Stimulated activated CD4-positive, alpha-beta T cell treated with anti-CD3 and anti-CD28 coated beads, Interleukin-1b, Interleukin-23, amount 100 ng/mL, for 1 hour (primary cell): Measurements from ENCODE around the gene DMPK.
"Not testable (repeated sequence)": the region's sequence is repeated elsewhere in the genome, so short reads cannot be mapped to it uniquely, and the experiment has no call there.

Experiments
- DNase-seq, 2 donors: peaks; one replicate each; pipeline ENCODE4 v3.0.0-alpha.2; 2020; ENCODE audit warnings: low read depth in 2 of 2

Gene DMPK

DNA sequence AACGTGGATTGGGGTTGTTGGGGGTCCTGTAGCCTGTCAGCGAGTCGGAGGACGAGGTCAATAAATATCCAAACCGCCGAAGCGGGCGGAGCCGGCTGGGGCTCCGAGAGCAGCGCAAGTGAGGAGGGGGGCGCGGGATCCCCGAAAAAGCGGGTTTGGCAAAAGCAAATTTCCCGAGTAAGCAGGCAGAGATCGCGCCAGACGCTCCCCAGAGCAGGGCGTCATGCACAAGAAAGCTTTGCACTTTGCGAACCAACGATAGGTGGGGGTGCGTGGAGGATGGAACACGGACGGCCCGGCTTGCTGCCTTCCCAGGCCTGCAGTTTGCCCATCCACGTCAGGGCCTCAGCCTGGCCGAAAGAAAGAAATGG is 12.5 kb downstream of the DMPK start:
- no peak for DNase-seq

DNA sequence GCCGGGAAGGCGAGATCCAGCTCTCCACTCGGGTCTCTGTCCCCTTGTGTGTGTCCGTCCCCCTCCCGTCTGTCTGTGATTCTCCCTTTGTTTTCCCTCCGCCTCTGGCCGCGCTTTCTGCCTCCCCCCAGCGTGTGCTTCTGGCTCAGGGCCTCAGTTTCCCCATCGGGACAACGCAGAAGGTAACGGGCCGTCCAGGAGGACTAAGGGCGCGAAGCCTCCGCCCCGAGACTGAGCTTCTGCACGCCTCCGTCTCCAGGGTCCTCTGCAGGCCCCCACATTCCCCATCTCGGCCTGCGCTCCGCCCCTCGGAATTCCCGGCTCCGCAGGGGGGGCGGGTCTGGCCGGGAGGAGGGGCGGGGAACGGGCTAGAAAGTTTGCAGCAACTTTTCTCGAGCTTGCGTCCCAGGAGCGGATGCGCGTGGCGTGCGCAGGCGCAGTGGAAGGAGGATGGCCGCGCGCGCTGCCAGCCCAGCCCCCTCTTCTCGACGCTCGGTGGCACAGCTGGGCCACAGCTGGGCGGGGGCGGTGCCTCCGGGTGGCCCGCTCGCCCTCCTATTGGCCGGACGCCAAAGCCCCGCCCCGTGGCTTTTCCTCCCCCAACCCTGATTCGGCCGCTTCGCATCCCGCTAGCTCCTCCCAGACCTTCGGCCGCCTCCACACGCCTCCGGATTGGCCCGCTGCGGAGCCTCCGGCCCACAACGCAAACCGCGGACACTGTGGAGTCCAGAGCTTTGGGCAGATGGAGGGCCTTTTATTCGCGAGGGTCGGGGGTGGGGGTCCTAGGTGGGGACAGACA is 13.1 kb downstream of the DMPK start, which contains the start of gene SIX5:
Gene SIX5, minus strand, starts transcription at position 269 of the 799 bp plus-strand sequence. CDS start 408 bp downstream, outside the sequence.
- peak; percentile 84 to 87 for DNase-seq

DNA sequence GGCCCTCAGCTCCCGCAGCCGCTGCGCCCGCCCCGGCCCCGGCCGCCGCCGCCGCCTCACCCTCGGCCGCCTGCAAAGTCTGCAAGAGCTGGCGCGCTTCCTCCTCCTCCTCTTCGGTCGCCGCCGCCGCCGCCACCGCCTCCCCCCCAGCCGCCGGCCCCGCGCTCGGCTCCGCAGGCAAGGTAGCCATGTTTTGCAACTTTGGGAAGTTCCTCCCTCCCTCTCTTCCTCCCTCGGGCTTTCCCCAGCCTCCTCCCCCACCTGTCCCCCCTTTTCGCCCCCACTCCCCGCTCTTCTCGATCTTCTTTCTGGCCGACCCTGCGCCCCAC is 13.7 kb downstream of the DMPK start:
- DNase-seq = no peak

DNA sequence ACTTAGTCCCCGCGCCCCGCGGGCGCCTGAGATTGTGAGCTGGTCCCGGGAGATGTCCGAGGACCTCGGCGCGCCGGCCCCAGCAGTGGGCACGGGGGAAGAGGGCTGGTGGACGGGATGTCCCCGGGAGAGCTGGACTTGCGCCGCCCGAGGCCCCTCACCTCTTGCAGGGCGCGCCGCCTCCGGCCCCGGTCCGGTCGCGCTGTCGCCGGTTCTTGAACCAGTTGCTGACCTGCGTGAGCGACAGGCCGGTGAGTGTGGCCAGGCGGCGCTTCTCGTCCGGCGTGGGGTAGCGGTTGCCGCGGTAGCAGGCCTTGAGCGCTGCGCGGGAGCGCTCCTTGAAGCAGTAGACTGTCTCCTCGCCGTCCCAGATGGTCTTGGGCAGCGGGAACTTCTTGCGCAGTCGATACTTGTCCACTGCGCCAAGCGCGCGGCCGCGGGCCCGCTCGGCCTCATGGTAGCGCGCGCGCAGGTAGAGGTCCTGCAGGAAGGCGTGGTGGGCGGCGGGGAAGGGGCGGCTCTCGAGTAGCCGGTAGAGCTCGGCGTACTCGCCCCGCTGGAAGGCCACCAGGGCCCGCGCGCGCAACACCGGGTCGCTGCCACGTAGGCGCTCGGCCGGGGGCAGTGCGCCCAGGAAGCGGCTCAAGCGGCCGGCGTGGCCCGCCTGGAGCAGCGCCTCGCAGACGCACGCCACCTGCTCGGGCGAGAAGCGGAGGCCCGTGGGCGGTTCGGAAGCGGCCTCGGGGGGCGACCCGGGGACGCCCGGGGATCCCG is 14.2 kb downstream of the DMPK start:
- no peak for DNase-seq

DNA sequence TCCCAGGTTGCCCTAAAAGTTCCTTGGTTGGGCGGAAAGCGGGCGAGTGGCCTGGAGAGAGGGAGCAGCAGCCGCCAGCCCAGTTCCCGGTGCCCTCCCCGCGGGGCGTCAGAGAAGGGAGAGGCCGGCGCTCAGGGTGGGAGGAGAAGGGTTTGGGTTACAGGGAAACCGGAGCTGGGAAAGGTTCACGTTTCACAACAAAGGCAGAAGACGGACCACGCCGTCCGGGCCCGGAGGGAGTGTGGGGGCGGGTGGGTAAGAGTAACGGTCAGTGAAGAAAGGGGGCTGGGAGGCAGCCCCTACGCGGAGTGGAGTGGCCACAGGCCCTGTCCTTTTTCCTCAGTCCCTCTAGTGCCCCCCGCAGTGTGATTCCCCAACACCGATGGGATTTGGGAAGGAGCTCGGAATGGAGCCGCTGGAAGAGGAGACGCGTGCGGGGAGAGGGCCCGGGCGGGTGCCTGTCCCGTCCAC is 14.8 kb downstream of the DMPK start:
- DNase-seq = no peak

DNA sequence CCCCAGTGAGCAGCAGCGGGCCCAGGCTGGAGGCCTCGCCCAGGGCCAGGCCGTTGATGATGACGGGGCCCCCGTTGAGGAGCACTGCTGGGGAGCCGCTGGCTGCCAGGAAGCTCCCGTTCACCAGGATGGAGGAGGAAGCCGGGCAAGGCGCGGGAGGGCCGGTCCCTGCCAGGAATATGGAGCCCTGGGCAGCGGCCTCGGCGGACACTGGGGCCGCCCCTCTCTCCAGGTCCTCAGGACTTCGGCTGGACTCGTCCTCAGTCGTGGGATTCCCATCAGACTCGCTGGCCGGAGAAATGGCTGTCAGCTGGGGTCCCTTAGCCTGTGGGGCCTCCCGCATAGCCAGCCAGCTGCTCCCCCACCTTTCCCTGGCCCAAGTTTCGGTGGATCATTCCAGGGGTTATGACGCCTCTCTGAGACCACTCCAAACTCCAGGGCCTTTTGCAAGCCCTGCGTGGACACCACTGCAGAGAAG is 15.4 kb downstream of the DMPK start:
- no peak for DNase-seq

DNA sequence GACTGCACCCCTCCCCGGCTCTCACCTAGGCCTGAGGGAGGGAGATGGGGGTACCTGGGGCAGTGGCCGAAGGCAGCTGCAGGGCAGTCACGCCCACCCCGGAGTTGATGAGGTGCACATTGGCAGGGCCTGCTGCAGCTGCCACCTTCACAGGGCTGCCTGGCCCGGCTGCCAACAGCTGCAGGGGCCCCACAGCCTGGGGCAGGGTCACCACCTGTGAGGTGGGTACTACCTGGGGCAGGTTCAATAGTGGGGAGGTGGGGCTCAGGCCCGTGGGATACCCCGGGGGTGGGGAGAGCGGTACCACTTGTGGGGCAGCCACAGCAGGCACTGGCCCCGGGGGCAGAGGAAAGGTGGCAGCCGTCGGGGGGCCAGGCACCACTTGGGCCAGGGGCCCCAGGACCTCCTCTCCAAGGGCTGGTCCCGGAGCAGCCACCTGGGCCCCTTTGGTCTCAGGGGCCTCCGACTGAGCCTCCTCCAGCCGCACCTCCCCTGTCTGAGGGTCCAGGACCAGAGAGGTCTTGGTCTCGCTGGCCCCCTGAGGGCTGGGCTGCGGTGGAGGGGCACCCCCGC is 15.9 kb downstream of the DMPK start:
- no peak for DNase-seq

DNA sequence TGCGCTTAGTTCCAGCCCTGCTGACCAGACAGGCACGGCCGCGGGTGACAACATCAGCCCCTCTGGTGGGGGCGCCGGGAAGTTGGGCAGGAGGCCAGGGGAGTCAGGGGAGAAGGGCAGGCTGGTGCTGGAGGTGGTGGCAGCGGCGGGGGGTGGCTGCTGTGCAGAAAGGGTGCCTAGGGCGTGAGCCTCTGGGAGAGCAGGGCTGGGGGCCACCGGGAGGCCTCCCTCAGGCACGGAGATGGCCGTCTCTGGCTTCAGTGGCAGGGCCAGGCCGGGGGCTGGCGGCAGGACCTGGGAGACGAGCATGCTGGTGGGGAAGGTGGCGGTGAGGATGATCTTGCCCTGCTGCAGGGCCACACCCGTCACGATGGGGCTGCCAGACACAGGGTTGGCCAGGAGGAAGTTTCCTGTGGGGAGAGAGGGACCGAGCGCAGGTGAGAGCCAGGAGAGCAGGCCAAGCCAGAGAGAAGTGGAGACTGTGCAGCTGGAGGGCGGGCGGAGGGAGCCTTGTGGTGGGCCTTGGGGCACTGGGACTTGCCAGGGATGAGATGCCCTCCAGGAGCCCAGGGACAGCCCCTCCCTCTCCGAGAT is 16.5 kb downstream of the DMPK start:
- no peak for DNase-seq

DNA sequence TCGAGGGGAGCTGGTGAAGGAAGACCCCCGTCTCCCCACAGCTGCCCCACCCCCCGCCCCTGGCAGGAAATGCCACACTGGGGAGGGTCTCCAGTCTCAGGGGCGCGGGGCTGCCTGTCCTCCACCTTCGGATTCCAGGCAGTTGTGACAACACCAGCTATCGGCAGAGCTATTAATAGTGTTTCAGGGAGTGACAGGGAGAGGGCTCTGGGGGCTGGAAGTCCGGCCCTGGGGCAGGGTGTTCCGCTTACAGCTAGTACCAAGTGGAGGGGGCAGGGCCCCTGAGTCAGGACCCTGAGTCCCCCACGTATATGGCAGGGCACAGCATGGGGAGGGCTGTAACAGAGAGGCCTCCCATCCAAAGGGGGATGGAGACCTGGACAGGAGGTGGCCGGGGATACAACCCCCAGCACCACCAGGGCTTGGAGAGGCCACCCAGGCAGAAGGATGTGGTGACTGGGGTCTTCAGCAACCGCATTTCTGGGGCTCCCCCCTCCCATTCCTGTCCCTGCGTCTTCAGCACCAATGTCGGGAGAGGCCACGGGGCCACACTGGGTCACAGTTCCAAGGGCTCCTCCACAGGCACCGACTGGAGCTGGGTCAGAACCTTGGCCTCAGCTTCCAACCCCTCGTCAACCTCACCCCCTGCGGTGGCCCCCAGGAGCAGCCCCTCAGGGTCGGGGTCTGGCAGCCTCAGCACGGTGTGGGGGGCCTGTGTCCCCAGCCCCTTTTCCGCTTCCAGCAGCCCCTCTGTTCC is 17.2 kb downstream of the DMPK start:
- DNase-seq = no peak

DNA sequence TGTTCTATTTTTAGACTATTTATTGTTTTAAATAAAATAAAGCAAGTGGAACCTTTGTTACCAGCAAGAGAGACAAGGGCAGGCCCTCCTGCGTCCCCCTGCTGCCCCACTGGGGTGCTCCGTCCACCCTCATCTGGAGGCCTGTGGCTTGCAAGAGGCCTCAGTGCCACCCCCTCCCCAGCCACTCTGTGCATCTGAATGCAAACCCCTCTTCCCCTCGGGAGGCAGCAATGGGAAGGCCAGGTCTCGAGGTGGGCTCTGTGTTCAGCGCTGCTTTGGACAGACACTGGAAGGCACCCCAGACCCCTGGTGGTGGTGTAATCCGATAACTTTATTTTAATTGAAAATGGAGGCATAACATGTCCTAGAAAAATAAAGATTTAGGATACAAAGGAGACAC is 17.8 kb downstream of the DMPK start:
- DNase-seq = no peak

DNA sequence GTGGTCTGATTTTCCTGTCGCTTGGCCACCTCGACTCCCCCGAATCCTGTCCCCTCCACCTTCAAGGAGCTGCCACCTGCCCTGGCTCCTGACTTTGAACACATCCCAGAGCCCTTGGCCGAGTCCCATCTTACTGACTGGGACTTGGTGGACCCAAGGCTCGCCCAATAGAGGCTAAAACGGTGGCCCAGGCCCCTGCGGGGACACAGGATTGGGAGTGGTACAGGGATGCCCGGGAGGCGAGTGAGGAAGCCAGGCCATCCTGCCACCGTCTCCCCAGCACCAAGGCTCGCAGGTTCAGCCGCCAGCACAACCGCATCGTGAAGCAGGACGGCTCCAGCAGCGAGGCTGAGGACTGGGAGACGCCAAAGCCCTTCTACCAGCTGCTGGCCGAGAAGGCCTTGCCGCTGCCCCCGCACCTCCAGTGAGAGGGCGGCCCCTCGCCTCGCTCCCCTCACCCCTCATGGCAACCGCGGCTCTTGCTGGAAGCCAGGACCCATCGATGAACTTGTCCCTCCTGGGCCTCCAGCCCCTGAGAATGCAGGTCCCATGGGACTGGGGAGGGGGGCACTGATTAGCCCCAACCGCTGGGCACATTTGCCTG is 18.5 kb downstream of the DMPK start:
- DNase-seq = no peak

DNA sequence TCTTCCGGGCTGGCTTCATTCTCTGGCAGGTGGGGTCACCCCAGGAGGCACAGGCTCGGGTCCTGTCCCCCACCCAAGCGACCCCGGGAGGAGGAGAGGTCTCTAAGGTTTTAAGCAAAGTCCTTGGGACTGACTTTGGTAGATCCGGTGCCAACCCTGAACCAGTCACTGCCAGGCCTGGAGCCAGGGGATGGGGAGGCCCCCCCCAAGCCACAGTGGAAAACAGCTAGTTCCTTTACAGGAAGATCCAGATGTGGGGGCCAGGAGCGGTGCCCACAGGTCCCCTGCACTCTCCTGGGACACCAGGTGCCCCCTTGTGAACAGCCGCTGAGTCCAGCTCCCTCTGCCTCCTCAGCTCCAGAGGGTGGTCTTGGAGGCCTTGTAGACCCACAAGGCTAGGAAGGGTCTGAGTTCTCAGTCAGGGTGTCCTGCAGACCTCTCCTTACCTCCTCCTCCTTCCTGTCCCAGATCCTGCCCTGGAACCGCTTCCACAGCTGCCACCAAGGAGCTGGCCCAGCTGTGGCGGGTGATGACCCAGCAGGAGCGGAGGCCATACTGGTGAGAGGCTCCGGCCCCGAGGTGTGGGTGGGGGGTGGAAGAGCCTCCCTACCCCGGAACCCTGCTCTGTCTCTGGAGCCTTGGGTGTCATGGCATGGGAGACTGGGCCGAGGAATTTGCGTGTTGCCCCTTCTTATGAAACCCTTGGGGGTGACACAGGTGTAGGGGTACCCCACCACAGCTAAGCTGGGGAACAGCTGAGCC is 19.2 kb downstream of the DMPK start:
- DNase-seq = no peak

DNA sequence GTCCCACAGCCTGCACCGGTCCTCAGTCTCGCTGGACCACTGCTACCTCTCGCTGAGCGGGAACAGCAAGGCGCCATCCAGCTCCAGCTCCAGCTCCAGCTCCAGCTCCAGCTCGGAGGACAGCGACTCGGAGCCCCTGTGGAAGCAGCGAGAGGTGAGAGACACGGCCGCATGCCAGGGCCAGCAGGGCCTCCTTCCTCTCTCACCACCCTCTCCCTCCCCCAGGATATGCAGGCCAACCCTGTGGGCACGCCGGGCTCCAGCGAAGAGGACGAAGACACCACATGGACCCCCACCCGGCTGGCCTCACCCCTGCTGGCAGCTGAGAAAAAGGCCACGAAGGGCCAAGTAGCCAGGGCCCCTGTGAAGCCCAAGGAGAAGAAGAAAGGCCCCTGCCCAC is 20.6 kb downstream of the DMPK start:
- no peak for DNase-seq

DNA sequence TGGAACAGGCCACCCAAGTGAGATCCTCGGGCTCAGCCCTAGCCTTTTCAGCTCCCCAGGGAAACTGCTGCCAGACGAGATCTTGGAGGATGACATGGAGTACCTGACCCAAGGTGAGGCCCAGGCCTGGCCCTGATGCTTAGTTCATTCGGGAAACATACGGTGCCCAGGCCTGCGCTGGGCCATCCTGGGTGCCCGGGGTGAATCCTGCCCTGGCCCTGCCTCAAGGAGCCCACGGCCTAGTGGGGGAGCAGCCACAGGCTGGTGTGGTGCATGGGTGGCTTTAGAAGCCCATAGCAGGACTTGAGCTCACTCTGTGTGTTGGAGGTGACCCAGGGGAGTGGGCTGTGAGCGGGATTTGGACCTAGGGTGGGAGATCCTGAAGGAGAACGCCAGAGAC is 23.4 kb downstream of the DMPK start:
- DNase-seq = no peak

DNA sequence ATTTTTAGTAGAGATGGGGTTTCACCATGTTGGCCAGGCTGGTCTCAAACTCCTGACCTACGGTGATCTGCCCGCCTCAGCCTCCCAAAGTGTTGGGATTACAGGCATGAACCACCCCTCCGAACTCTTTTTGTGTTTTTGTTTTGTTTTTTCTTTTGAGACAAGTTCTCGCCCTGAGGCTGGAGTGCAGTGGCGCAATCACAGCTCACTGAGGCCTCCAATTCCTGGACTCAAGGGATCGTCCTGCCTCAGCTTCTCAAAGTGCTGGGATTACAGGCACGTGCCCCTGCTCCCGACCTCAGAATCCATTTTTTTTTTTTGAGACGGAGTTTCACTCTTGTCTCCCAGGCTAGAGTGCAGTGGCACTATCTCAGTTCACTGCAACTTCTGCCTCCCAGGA is 24.6 kb downstream of the DMPK start:
- DNase-seq = no peak

DNA sequence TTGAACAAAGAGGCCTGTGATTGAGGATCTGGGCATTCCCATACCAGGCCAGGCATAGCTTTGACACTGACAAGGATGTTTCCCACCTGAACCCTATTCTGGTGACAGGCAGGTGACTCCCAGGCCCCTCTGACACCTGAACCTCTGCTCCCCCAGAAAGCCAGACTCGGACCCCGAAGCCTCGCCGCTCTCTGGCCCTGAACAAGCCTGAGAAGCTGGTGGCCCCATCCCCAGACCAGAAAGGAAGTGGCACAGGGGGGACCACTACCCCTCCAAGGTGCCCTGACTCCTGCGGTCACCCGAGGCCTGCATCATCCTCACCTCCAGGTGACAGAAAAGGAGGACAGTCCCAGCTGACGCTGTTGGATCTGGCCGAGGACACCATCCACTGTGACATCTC is 28.0 kb downstream of the DMPK start:
- DNase-seq = no peak

DNA sequence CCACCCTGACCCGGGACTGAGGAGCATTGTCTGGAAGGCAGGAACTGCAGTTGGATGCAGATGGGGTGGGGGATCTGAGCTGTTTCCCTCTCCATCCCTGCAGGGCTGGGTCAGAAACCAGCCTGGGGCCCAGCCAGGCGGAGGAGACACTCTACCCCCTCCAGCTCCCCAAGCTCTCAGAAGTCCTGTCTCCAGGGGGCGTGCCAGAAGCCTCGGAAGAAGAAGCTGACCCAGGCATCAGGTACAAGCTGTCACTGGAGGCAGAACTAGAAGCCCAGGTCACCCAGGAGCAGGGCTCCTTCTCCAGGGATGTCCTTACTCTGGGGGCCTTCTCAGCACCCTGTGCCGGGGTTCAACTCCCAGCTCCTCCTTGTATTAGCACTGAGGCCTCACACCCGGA is 28.7 kb downstream of the DMPK start:
- no peak for DNase-seq

DNA sequence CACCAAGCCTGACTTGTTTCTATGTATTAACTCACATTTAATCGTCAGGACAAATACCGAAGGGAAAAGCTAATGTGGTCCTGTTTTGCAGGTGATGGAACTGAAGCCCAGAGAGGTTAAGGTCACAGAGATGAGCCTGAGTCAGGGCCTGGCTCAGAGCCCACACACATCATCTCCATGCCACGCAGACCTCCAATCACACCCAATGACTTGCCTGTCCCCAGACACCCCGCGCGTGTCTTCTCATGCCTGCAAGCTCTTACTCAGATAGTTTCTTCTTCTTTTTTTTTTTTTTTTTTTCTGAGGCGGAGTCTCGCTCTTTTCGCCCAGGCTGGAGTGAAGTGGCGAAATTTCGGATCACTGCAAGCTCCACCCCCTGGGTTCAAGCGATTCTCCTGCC is 29.7 kb downstream of the DMPK start:
- no peak for DNase-seq

DNA sequence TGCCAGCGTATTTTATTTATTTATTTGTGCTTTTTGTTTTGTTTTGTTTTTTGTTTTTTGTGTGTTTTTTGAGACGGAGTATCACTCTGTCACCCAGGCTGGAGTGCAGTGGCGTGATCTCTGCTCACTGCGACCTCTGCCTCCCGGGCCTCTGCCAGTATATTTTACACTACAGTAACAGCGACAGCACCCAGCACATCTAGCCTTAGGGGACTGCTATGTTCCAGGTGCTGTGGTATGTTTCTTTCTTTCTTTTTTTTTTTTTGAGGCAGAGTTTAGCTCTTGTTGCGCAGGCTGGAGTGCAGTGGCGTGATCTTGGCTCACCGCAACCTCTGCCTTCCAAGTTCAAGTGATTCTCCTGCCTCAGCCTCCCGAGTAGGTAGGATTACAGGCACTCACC is 30.8 kb downstream of the DMPK start:
- not testable (repeated sequence) for DNase-seq

DNA sequence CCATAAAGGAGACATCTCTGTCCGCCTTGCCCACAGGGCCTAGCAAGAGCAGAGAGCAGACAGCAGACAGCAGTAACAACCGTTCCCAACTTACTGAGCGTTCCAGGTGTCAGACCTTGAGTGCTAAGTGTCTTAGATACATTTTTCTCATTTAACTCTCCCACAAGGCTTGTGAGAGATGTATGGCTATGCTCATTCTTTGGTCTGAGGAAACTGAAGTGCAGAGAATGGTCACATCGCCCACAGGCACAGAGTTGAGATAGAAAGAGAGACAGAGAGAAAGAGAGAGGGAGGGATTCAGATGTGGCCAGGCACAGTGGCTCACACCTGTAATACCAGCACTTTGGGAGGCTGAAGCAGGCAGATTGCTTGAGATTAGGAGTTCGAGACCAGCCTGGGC is 34.8 kb downstream of the DMPK start:
- no peak for DNase-seq
